ENCODE results near the gene ASH1L.
"Not testable (repeated sequence)": the region's sequence is repeated elsewhere in the genome, so short reads cannot be mapped to it uniquely, and the experiment has no call there.

Gene ASH1L

DNA sequence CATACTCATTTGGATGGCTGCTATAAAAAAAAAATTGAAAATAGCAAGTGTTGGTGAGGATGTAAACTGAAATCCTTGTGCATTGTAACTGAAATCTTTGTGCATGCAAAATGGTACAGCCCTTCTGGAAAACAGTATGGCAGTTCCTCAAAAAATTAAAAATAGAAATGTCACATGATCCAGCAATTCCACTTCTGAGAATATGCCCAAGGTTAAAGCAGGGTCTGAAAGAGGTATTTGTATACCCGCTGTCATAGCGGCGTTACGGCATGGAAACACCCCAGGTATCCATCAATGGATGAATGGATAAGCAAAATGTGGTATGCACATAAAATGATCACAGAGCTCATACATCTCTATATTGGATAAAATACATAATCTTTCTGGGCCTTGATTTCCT is 125.2 kb downstream of the ASH1L start:
- no peak for DNase-seq (ENCODE audit: low spot score)

- DNase-seq (ENCODE audit: low spot score) = not testable (repeated sequence)
Observed at GRCh38 chr1:155433831-155434389, 128.7 kb downstream of the ASH1L start.

DNA sequence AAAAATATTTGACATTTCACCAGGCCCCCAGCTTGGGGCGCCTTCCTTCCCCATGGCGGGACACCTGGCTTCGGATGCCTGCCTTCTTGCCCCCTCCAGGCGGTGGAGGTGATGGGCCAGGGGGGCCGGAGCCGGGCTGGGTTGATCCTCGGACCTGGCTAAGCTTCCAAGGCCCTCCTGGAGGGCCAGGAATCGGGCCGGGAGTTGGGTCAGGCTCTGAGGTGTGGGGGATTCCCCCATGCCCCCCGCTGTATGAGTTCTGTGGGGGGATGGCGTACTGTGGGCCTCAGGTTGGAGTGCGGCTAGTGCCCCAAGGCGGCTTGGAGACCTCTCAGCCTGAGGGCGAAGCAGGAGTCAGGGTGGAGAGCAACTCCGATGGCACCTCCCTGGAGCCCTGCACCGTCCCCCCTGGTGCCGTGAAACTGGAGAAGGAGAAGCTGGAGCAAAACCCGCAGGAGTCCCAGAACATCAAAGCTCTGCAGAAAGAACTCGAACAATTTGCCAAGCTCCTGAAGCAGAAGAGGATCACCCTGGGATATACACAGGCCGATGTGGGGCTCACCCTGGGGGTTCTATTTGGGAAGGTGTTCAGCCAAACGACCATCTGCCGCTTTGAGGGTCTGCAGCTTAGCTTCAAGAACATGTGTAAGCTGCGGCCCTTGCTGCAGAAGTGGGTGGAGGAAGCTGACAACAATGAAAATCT is 129.3 kb downstream of the ASH1L start:
- DNase-seq (ENCODE audit: low spot score) = not testable (repeated sequence)

DNA sequence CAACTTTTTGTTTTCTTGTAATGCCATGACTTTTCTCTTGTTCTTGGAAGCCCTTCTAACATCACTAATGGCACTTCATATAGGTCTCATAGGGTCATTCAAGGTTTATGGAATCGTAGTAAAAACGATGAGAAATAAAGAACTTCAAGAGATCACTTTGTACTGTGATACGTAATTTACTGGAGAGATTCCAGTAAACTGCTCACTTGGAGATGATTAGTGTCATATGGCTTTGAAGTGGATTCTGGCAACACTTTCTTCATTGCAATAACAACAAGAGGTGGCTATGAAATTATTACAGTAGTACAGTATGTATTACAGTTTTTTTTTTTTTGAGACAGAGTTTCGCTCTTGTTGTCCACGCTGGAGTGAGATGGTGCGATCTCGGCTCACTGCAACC is 138.5 kb downstream of the ASH1L start:
- DNase-seq (ENCODE audit: low spot score) = no peak

GRCh38 chr1:155420788-155421187 is 141.8 kb downstream of the ASH1L start:
- no peak for DNase-seq (ENCODE audit: low spot score)

GRCh38 chr1:155411840-155412239 is 150.8 kb downstream of the ASH1L start:
- DNase-seq (ENCODE audit: low spot score) = not testable (repeated sequence)

- no peak for DNase-seq (ENCODE audit: low spot score)
Observed at GRCh38 chr1:155410931-155411330, 151.7 kb downstream of the ASH1L start.

DNA sequence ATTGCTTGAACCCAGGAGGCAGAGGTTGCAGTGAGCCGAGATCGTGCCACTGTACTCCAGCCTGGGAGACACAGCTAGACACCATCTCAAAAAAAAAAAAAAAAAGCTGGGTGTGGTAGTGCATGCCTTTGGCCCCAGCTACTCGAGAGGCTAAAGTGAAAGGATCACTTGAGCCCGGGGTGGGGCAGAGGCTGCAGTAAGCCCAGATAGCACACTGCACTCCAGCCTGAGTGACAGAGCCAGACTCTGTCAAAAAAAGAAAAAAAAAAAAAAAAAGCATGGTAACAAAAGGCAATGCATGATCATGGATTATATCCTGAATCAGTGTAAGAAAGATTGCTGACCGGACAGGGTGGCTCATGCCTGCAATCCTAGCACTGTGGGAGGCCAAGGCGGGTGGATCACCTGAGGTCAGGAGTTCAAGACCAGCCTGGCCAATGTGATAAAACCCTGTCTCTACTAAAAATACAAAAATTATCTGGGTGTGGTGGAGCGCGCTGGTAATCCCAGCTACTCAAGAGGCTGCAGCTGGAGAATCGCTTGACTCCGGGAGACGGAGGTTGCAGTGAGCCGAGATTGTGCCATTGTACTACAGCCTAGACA is 165.6 kb downstream of the ASH1L start:
- no peak for DNase-seq (ENCODE audit: low spot score)

- DNase-seq (ENCODE audit: low spot score) = no peak
Observed at GRCh38 chr1:155392898-155393411, 169.6 kb downstream of the ASH1L start.

DNA sequence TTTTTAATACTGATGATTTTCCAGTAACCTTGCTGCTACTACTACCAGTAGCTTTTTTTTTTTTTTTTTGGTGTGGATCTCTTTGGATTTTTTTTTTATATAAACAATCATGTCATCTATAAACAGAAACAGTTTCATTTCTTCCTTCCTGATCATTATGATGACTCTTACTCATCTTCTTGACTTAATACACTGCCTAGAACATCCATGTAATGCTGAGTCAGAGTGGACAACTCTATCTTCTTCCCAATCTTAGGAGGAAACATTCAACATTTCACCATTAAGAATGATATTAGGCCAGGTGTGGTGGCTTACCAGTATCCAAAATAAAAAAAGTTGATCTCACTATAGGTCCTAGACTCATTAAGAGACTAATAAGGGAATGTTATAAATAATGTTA is 172.8 kb downstream of the ASH1L start:
- no peak for DNase-seq (ENCODE audit: low spot score)

- not testable (repeated sequence) for DNase-seq (ENCODE audit: low spot score)
Observed at GRCh38 chr1:155385836-155386235, 176.8 kb downstream of the ASH1L start.

GRCh38 chr1:155383406-155383805 is 179.2 kb downstream of the ASH1L start:
- DNase-seq (ENCODE audit: low spot score) = no peak

DNA sequence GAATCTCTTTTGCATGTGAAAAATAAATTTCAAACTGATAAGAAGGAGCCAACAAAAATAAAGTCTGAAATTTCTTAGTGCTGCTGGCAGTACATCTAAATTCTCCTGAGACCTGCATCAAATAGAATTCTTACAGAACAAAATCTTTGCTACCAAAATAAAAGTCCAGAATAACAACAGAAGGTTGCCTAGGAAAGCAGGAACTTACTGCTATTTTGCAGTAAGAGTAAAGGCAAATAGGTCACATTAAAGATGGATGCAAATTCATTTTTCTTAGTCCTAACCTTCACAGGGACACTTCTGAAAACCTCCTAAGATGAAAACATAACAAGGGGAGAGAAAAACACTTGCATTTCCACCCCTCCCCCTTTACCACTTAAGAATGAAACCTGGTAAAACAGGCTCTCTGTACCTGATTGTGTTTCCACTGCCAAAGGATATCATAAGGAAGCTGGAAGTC is 182.9 kb downstream of the ASH1L start:
- DNase-seq (ENCODE audit: low spot score) = no peak

GRCh38 chr1:155379180-155379579 is 183.4 kb downstream of the ASH1L start:
- no peak for DNase-seq (ENCODE audit: low spot score)

DNA sequence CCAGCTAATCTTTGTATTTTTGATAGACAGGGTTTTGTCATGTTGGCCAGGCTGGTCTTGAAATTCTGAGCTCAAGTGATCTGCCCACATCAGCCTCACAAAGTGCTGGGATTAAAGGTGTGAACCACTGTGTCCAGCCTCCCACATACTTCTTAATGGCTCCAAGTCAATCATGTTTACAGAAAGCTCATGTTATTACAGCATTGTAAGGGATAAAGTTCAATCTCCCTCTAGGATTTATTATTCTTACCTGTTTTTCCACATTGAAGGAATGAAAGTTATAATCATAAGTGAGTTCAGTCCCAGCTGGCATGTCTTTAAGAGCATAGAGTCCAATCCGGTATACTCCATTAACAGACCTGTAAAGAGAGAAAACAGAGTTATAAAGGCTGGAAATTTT is 202.6 kb downstream of the ASH1L start:
- no peak for DNase-seq (ENCODE audit: low spot score)

- DNase-seq (ENCODE audit: low spot score) = no peak
Observed at GRCh38 chr1:155352631-155353030, 210.0 kb downstream of the ASH1L start.

GRCh38 chr1:155342842-155343241 is 219.8 kb downstream of the ASH1L start:
- no peak for DNase-seq (ENCODE audit: low spot score)

- DNase-seq (ENCODE audit: low spot score) = no peak
Observed at GRCh38 chr1:155339515-155340097, 223.0 kb downstream of the ASH1L start.

DNA sequence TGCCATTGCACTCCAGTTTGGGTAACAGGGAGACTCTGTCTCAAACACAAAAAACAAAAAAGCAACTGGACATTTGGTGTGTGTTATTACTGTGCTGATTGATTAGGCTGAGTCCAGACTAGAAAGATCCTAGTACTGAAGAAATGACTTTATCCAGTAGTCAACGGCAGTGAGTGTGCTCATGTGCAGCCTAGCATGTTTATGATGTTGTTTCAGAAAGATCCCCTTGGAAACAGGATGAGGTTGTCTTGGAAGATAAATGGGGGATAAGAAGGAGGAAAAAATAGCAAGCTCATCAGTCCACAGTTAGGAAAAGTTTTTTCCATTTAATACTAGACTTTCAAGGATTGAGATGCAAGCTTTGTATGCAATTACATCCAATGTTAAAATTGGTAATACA is 227.6 kb downstream of the ASH1L start:
- DNase-seq (ENCODE audit: low spot score) = no peak

GRCh38 chr1:155329980-155330598 is 232.5 kb downstream of the ASH1L start:
- DNase-seq (ENCODE audit: low spot score) = no peak

GRCh38 chr1:155328856-155329255 is 233.7 kb downstream of the ASH1L start:
- not testable (repeated sequence) for DNase-seq (ENCODE audit: low spot score)

DNA sequence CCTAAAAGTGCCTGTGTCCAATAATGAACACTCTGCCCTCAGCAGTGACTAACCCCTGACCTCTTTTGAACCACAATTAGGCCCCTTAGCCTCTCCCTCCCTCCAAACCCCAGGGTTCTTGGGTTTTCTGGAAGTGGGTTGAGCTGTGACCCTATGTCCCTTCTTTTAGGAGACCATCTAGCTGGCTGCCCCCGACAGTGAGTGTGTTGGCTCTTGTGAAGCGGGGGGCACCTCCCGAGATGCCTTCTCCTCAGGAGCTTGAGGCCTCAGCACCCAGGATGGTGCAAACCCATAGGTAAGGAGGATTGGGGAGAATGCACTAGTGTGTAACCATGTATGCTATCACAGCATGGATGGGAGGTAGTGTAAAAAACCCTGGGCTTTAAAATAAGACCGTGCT is 234.6 kb downstream of the ASH1L start:
- DNase-seq (ENCODE audit: low spot score) = no peak
